M059J (cell line): ENCODE results near the gene SDS. TPM values are rescaled to one million over a fixed set of nuclear protein-coding genes. Genes with fewer than 3 reads are reported as not detected.

Source experiments
- DNase-seq: peaks from one replicate; pipeline ENCODE4 v3.0.0-alpha.2; 2012; ENCODE audit warnings: low read depth
- total RNA-seq: library from RNA; depleted of rRNA; stranded (reverse); fragments of >200 nt; shearing (Covaris generic); gene quantifications from 2 replicates; pipeline ENCODE4 v1.2.3, GENCODE V29; 2014; rRNA removed

Gene SDS
- total RNA-seq = 0.05 and 0.10 TPM in 2 replicates

GRCh38 chr12:113403435-113404415 lies at the start of gene SDS:
Gene SDS (minus strand): TSS chr12:113403887. CDS start chr12:113399708, 4,179 bp downstream.
- peak; percentile 56 for DNase-seq

GRCh38 chr12:113453330-113453729 lies 49.6 kb upstream of the SDS start:
- no peak for DNase-seq

DNA sequence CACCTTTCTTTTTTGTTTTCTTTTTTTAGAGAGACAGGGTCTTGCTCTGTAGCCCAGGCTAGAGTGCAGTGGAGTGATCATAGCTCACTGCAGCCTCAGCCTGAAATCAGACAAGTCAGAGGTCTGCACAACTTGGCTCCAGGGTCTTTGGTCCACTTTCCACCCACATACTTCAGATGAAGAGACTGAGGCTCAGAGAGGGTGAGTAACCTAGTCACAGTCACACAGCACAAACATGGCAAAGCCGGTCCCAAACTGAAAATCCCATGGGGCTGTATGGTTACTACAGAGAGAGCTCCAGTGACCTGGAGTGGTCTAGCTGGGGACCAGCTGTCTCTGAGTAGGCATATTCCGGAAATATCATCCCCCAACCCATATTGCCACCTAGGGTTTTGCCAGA lies 48.8 kb upstream of the SDS start:
- DNase-seq = no peak

GRCh38 chr12:113449839-113450238 lies 46.2 kb upstream of the SDS start:
- DNase-seq = no peak

GRCh38 chr12:113449299-113449698 lies 45.6 kb upstream of the SDS start:
- DNase-seq = no peak

- no peak for DNase-seq
Observed at GRCh38 chr12:113448873-113449272, 45.2 kb upstream of the SDS start.

DNA sequence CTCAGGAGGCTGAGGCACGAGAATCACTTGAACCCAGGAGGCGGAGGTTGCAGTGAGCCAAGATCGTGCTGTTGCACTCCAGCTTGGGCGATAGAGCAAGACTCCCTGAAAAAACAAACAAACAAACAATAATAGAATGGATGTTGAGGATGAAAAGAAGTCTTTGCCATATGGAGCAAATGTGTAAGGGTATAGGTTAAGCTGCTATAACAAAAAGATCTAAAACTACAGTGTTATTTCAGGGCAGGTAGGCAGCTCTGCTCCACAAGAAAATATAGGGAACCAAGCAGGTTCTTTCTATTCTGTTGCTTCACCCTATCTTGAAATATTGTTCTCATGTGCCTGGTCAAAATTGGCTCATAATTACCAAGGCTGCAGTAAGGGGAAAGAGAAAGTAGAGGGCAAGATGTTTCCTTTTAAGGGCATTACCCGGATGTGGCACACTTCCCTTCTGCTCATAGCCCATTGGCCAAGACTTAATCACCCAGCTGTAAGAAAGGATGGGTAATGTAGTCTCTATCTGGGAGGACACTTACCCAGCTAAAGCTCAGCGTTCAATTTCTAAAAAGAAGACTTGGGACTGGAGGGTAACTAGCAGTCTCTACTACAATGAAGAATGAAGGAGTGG lies 42.0 kb upstream of the SDS start:
- DNase-seq = peak; percentile 40

DNA sequence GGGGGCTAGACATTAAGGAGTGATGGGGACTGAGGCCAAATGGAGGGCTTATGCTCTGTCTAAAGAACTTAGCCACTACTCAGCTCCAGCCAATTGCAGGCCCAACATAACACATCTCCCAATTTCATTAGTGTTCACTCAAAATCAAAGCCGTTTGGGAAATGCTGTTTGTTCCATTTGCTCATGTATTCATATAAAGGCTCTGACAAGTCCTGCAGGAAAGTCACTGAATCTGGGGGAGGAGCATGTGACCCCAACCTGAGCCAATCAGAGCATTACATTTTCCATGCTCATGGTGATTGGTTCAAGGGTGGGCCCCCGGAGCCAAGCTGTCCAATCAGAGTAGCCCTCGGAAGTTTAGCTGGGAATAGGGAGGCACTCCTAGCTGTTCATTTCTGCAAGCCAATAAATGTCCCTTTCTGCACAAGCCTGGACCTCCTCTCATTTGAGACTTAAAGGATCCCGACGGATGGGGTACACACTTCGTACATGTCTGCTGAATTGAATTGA lies 39.4 kb upstream of the SDS start:
- DNase-seq = no peak

- no peak for DNase-seq
Observed at GRCh38 chr12:113440947-113441782, 37.5 kb upstream of the SDS start.

GRCh38 chr12:113440336-113440735 lies 36.6 kb upstream of the SDS start:
- no peak for DNase-seq

DNA sequence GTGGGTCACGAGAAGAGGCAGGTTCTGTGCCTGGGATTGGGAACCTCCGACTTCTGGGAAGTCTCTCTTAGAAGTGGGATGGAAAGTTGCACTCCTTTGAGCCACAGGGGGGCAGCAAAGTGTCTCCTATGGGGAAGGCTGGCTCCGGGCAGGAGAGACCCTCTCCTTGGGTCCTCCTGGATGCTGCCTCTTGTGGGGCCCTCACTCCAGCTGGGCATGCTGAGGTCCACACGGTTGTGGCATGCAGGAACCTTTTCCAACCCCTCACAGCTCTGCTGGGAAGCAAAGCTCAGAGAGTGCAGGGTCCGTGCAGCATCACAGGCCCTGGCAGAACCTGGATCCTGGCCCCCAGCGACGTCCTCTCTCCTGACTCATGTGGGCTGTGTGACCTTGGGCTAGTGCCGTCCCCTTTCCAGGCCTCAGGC lies 35.9 kb upstream of the SDS start:
- DNase-seq = peak; percentile 37

- DNase-seq = no peak
Observed at GRCh38 chr12:113439301-113439597, 35.6 kb upstream of the SDS start.

DNA sequence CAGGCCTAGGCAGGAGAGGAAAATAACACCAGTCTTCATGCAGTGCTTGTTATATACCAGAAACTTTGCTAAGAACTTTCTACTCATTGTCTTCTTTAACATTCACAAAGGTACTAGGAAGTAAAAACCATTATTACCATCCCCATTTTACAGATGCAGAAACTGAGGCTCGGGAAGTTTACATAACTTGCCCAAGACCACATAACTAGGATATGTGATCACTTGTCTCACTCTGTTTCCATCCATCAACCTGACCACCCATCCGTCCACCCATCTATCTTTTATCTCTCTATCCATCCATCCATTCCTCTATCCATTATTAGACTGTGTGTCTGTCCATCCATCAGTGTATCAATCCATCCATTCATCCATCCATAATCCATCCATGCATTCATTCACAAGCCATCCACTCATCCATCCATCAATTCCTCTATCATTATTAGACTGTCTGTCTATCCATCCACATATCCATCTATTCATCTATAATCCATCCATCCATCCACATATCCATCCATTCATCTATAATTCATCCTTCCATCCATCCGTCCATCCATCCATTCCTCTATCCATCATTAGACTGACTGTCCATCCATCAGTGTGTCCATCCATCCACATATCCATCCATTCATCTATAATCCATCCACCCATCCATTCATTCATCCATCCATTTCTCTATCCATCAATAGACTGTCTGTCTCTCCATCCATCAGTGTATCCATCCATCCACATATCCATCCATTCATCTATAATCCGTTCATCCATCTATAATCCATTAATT lies 35.0 kb upstream of the SDS start:
- no peak for DNase-seq

- no peak for DNase-seq
Observed at GRCh38 chr12:113437729-113438100, 34.0 kb upstream of the SDS start.

GRCh38 chr12:113436993-113437728 lies 33.5 kb upstream of the SDS start:
- DNase-seq = no peak

DNA sequence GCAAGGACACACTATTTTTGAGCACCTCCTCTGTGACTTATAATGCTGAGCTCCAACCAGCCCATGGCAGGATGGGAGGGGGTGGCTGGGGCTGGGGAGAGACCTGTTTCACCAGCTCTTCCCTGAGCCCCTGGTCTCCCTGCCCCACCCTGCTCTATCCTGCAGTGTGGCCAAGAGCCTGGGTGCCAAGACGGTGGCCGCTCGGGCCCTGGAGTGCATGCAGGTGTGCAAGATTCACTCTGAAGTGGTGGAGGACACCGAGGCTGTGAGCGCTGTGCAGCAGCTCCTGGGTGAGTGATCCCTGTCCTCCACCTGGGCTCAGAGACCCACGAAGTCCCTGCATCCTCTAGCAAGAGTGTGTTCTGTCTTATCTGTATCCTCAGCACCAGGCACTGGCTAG lies 32.9 kb upstream of the SDS start:
- no peak for DNase-seq

GRCh38 chr12:113435367-113435766 lies 31.7 kb upstream of the SDS start:
- no peak for DNase-seq

DNA sequence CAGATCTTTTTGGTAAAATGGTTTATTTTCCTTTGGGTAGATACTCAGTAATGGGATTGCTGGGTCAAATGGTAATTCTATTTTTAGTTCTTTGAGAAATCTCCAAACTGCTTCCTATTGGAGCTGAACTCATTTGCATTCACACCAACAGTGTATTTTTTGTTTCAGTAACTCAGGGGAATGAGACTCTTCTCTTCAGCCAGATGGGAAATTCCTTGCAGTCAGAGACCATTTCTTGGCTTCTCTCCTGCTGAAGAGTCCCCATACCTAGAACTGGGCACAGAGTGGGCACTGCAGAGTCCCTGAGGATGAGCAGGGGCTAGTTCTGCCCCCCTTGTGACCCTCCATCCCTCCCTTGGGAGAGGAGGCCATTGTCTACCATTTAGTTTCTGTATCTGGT lies 29.3 kb upstream of the SDS start:
- no peak for DNase-seq

GRCh38 chr12:113428482-113428881 lies 24.8 kb upstream of the SDS start:
- no peak for DNase-seq

GRCh38 chr12:113427882-113428281 lies 24.2 kb upstream of the SDS start:
- DNase-seq = no peak
